Neural progenitor cell (in vitro differentiated cells): ENCODE data around the gene CACNA1C. TPM values are rescaled to one million over a fixed set of nuclear protein-coding genes. Genes with fewer than 3 reads are reported as not detected.

Experiments
- DNase-seq: peaks from one replicate; pipeline ENCODE4 v3.0.0-alpha.2; 2016; ENCODE audit warnings: low spot score
- H2AFZ ChIP-seq: fragments of 200-600 bp; sonication (generic); replicated peaks from 2 replicates; pipeline ENCODE4 v1.6.1; 2016; ENCODE audit warnings: antibody characterized with exemption
- H3F3A ChIP-seq: fragments of 200-600 bp; sonication (generic); 2 replicates; pipeline ENCODE4 v1.6.1; 2016; ENCODE audit warnings: antibody characterized with exemption, low read depth
- H3K27ac ChIP-seq: fragments of 200-600 bp; sonication (generic); 2 replicates; pipeline ENCODE4 v1.5.1; 2016; ENCODE audit warnings: mild to moderate bottlenecking
- H3K27me3 ChIP-seq: fragments of 200-600 bp; sonication (generic); 2 replicates; pipeline ENCODE4 v1.6.1; 2016; ENCODE audit warnings: mild to moderate bottlenecking, moderate library complexity
- H3K36me3 ChIP-seq: fragments of 200-600 bp; sonication (generic); 2 replicates; pipeline ENCODE4 v1.5.1; 2016
- H3K4me1 ChIP-seq: fragments of 200-600 bp; sonication (generic); 2 replicates; pipeline ENCODE4 v1.6.1; 2016; ENCODE audit warnings: mixed run types
- H3K4me2 ChIP-seq: fragments of 200-600 bp; sonication (generic); 2 replicates; pipeline ENCODE4 v1.6.1; 2016
- H3K4me3 ChIP-seq: fragments of 200-600 bp; sonication (generic); 2 replicates; pipeline ENCODE4 v1.5.1; 2016
- H3K79me2 ChIP-seq: fragments of 200-600 bp; sonication (generic); 2 replicates; pipeline ENCODE4 v1.6.1; 2016; ENCODE audit warnings: low read depth
- H3K9ac ChIP-seq: fragments of 200-600 bp; sonication (generic); 2 replicates; pipeline ENCODE4 v1.6.1; 2016
- H3K9me3 ChIP-seq: fragments of 200-600 bp; sonication (generic); 2 replicates; pipeline ENCODE4 v1.5.1; 2016; ENCODE audit warnings: low read depth
- H4K20me1 ChIP-seq: fragments of 200-600 bp; sonication (generic); 2 replicates; pipeline ENCODE4 v1.6.1; 2016; ENCODE audit warnings: low read depth
- H3K27ac Mint-ChIP-seq: 3 replicates; pipeline ENCODE4 v1.8.0; 2021; ENCODE audit warnings: mixed read lengths
- H3K27me3 Mint-ChIP-seq: 2 replicates; pipeline ENCODE4 v1.8.0; 2022; ENCODE audit warnings: low read depth, mild to moderate bottlenecking, inconsistent platforms, moderate library complexity, mixed read lengths; ENCODE audit not compliant: insufficient read depth
- H3K36me3 Mint-ChIP-seq: 3 replicates; pipeline ENCODE4 v1.8.0; 2021; ENCODE audit warnings: mixed read lengths
- H3K4me1 Mint-ChIP-seq: 3 replicates; pipeline ENCODE4 v1.8.0; 2021; ENCODE audit warnings: mixed read lengths
- H3K4me3 Mint-ChIP-seq: 3 replicates; pipeline ENCODE4 v1.8.0; 2021; ENCODE audit warnings: mild to moderate bottlenecking, moderate library complexity, mixed read lengths
- H3K9me3 Mint-ChIP-seq: 3 replicates; pipeline ENCODE4 v1.8.0; 2020; ENCODE audit warnings: mixed read lengths
- EZH2 ChIP-seq: fragments of 200-600 bp; sonication (generic); IDR thresholded peaks from 2 replicates; pipeline ENCODE4 v1.6.1; 2017; ENCODE audit warnings: antibody characterized with exemption, mild to moderate bottlenecking, moderate library complexity
- EZH2phosphoT487 ChIP-seq: fragments of 200-600 bp; sonication (generic); IDR thresholded peaks from 2 replicates; pipeline ENCODE4 v1.6.1; 2017; ENCODE audit warnings: antibody characterized with exemption
- total RNA-seq: library from RNA; depleted of rRNA; stranded (reverse); fragments of >200 nt; gene quantifications from 2 replicates; pipeline ENCODE4 v1.2.3, GENCODE V29; 2015; ENCODE audit warnings: low replicate concordance
- TF ChIP-seq, protein P1 (sequence below): fragments of 200-600 bp; sonication (generic); IDR thresholded peaks from 2 replicates; pipeline ENCODE4 v1.5.1; 2017; ENCODE audit warnings: antibody characterized with exemption, mild to moderate bottlenecking

Gene CACNA1C
- total RNA-seq, 1 donor from 2014 or later = 2.7 TPM

DNA sequence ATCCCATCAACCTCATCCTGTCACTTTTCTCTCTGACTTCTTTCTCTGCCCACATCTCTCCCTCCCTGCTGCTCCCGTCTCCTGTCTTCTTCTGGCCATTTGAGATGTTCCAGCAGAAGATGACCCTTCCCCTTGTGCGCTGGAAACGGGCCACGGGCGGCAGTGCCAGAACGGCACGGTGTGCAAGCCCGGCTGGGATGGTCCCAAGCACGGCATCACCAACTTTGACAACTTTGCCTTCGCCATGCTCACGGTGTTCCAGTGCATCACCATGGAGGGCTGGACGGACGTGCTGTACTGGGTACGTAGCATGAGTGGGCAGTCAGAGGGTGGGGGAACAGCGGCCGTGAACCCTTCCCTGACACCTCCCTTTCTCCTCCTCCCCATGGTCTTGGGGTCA is 440.3 kb downstream of the CACNA1C start:
- Histone ChIP-seq H3K4me2 (no peak overlapping the region), H3K4me1 (peaks cover 6% of the 10 kb centered on the region), H4K20me1 (no peaks in the 10 kb centered on the region), H3K79me2 (no peaks in the 10 kb centered on the region), H3K9me3 (no peaks in the 10 kb centered on the region), H3K36me3 (no peaks in the 10 kb centered on the region), H3K27ac (no peak overlapping the region), H3K9ac (no peak overlapping the region), H2AFZ (no peak overlapping the region), H3F3A (no peaks in the 10 kb centered on the region), H3K4me3 (no peak overlapping the region), H3K27me3 (no peaks in the 10 kb centered on the region)
- H3K4me1 Mint-ChIP-seq = peaks cover 5% of the 10 kb centered on the region
- peaks cover 2% of the 10 kb centered on the region for H3K27me3 Mint-ChIP-seq
- no peaks in the 10 kb centered on the region for H3K36me3 Mint-ChIP-seq
- H3K9me3 Mint-ChIP-seq = no peaks in the 10 kb centered on the region
- TF ChIP-seq EZH2 (no peak), EZH2phosphoT487 (no peak)
- TF ChIP-seq, protein P1, sequence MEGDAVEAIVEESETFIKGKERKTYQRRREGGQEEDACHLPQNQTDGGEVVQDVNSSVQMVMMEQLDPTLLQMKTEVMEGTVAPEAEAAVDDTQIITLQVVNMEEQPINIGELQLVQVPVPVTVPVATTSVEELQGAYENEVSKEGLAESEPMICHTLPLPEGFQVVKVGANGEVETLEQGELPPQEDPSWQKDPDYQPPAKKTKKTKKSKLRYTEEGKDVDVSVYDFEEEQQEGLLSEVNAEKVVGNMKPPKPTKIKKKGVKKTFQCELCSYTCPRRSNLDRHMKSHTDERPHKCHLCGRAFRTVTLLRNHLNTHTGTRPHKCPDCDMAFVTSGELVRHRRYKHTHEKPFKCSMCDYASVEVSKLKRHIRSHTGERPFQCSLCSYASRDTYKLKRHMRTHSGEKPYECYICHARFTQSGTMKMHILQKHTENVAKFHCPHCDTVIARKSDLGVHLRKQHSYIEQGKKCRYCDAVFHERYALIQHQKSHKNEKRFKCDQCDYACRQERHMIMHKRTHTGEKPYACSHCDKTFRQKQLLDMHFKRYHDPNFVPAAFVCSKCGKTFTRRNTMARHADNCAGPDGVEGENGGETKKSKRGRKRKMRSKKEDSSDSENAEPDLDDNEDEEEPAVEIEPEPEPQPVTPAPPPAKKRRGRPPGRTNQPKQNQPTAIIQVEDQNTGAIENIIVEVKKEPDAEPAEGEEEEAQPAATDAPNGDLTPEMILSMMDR = no peak
- no peak overlapping the region for H3K4me3 Mint-ChIP-seq
- no peak overlapping the region for H3K27ac Mint-ChIP-seq
- no peak for DNase-seq

DNA sequence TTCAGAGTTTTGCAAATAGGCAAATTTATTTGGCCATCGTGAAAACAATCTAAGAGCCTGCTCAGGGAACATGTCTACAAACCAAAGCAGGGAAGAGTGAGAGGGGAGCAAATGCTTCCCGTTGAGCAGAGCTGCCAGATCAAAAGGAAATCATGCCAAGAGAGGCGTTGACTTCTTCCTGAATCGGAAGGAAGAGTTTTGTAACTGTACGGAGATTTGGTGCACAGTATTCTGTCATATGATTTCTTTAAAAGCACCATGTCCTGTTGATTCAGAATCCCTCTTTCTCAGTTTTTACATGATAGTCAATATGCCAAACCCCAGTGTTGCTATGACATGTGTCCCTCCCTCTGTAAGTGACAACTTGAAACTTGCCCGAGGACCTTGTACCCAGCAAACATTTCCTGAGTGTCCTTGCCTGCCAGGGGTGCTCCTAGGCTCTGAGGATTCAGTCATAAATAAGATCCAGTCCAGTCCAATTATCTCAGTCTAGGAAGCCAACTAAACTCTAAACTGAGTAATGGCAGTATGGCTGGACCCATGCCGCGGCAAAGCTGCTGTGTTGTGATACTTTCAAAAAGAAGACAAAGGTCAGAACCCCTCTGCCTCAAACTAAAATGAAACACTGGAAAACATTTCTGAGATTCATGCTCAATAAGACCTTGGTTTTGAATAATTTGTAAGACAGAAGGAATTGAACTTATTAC is 441.9 kb downstream of the CACNA1C start:
- Histone ChIP-seq H3K4me3 (no peak overlapping the region), H3K9ac (no peak overlapping the region), H3K9me3 (no peaks in the 10 kb centered on the region), H3F3A (no peaks in the 10 kb centered on the region), H3K4me2 (no peak overlapping the region), H3K36me3 (no peaks in the 10 kb centered on the region), H3K27me3 (no peaks in the 10 kb centered on the region), H4K20me1 (no peaks in the 10 kb centered on the region), H3K27ac (no peak overlapping the region), H3K79me2 (no peaks in the 10 kb centered on the region), H3K4me1 (peaks cover under 1% of the 10 kb centered on the region), H2AFZ (no peak overlapping the region)
- Mint-ChIP-seq H3K9me3 (no peaks in the 10 kb centered on the region), H3K27ac (no peak overlapping the region), H3K4me3 (no peak overlapping the region), H3K36me3 (no peaks in the 10 kb centered on the region), H3K27me3 (peaks cover 2% of the 10 kb centered on the region), H3K4me1 (peaks cover 5% of the 10 kb centered on the region)
- DNase-seq = no peak
- TF ChIP-seq, protein P1 = no peak
- TF ChIP-seq EZH2 = no peak
- TF ChIP-seq EZH2phosphoT487 = no peak

DNA sequence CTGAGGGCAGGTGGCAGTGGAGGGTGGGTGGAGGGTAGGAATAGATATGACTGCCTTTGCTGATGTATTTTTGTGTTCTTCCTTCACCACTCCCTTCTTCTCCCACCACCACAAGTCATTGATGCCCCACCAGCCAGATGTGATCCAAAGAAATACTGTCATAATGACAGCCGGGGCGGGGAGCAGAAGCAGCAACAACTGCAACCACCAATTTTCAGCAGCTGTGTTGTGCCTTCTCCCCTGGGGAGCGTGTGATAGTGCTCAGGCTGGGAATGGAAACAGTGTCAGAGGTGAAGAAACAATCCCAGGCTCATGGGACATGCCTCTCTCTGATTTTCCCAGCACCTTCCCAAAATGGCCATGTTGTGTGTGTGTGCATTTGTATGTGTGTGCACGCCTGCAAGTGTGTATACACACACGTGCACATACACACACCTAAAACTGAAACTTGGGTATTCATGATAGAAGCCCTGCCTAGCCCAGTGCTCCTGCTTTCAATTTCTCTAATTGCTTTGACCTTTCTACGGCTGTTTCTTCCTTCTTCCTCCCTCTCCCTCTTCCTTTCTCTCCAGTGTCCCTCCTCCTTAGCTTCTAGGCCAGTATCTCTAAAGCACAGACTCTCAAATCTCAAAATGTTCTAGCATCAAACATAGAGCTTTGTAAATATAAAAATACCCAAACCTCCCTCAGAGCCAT is 442.8 kb downstream of the CACNA1C start:
- no peak for DNase-seq
- no peaks in the 10 kb centered on the region for H3F3A ChIP-seq
- H3K9me3 Mint-ChIP-seq = no peaks in the 10 kb centered on the region
- no peaks in the 10 kb centered on the region for H3K79me2 ChIP-seq
- no peak overlapping the region for H3K27ac ChIP-seq
- H3K27ac Mint-ChIP-seq = no peak overlapping the region
- no peak overlapping the region for H3K9ac ChIP-seq
- H3K36me3 ChIP-seq = no peaks in the 10 kb centered on the region
- no peak overlapping the region for H3K4me3 Mint-ChIP-seq
- no peak overlapping the region for H2AFZ ChIP-seq
- no peaks in the 10 kb centered on the region for H3K36me3 Mint-ChIP-seq
- no peaks in the 10 kb centered on the region for H3K9me3 ChIP-seq
- peaks cover 5% of the 10 kb centered on the region for H3K27me3 Mint-ChIP-seq
- H3K4me1 ChIP-seq = no peaks in the 10 kb centered on the region
- no peaks in the 10 kb centered on the region for H4K20me1 ChIP-seq
- no peak for TF ChIP-seq EZH2phosphoT487
- TF ChIP-seq, protein P1 = no peak
- TF ChIP-seq EZH2 = no peak
- peaks cover 5% of the 10 kb centered on the region for H3K4me1 Mint-ChIP-seq
- no peaks in the 10 kb centered on the region for H3K27me3 ChIP-seq
- H3K4me3 ChIP-seq = no peak overlapping the region
- no peak overlapping the region for H3K4me2 ChIP-seq
